ENCODE results near the gene AK2. TPM values are rescaled to one million over a fixed set of nuclear protein-coding genes. Genes with fewer than 3 reads are reported as not detected.

Gene AK2
- total and polyA plus RNA-seq, 10 of the 15 experiments (the other 5 are each of a cell fraction or from before 2014, with no cell fraction given) = 52.3 to 500 (median 278) TPM

GRCh38 chr1:32969566-32969965, 67.1 kb downstream of the AK2 start:
- no TSS peak for BruUV-seq (replicated peaks)
- Histone ChIP-seq H3K27me3 (replicated peaks in 1 of 2; ENCODE audit: control insufficient read depth in 2 of 2, insufficient read depth in 2 of 2, low read length in 1 of 2) (peaks cover 1 to 6% of the 10 kb centered on the region in 2 experiments; a peak in 3 of 4 replicates), H3K4me1 (ENCODE audit: control insufficient read depth, insufficient read depth, low read length) (no peaks in the 10 kb centered on the region), H3K4me2 (ENCODE audit: control insufficient read depth, insufficient read depth) (no peak overlapping the region), H3K9ac (ENCODE audit: control insufficient read depth, insufficient read depth, low read length) (no peak overlapping the region), H3K79me2 (ENCODE audit: control insufficient read depth, insufficient read depth, low read length) (no peaks in the 10 kb centered on the region), H3K36me3 (ENCODE audit: control insufficient read depth in 2 of 2, insufficient read depth in 2 of 2, low read length in 1 of 2) (no peaks in the 10 kb centered on the region), H4K20me1 (ENCODE audit: control insufficient read depth, insufficient read depth) (no peaks in the 10 kb centered on the region), H3K4me3 (no peak overlapping the region), H2AFZ (ENCODE audit: control insufficient read depth, low read depth, low read length) (no peak overlapping the region), H3K9me3 (replicated peaks; ENCODE audit: control insufficient read depth, insufficient read depth, low read length) (no peaks in the 10 kb centered on the region), H3K27ac (ENCODE audit: control insufficient read depth, insufficient read depth) (no peak overlapping the region)
- DNase-seq (ENCODE audit: low read depth, low spot score) (no peak), FAIRE-seq (no peak), ATAC-seq (no peak)
- TF ChIP-seq RAD21 (IDR thresholded peaks at IDR 0.05; ENCODE audit: insufficient read depth, low read depth, low read length) (no peak), ZBED1 (IDR thresholded peaks at IDR 0.05; ENCODE audit: borderline replicate concordance) (no peak), ATF7 (IDR thresholded peaks at IDR 0.05; ENCODE audit: low read depth) (no peak), DPF2 (IDR thresholded peaks at IDR 0.05) (no peak), BCL11A (IDR thresholded peaks at IDR 0.05; ENCODE audit: low read depth, low read length) (no peak), ZBTB11 (CRISPR knock-in tag; IDR thresholded peaks at IDR 0.05) (no peak), RFX5 (IDR thresholded peaks at IDR 0.05; ENCODE audit: low read depth, low read length) (no peak), MYB (IDR thresholded peaks at IDR 0.05; ENCODE audit: borderline replicate concordance, low read depth, low read length) (no peak), SIX5 (IDR thresholded peaks at IDR 0.05; ENCODE audit: low read depth, low read length, severe bottlenecking) (no peak), GATAD2B (conservative IDR thresholded peaks at IDR 0.05; ENCODE audit: low read depth) (no peak), BMI1 (IDR thresholded peaks at IDR 0.05; ENCODE audit: borderline replicate concordance) (no peak), E2F8 (IDR thresholded peaks at IDR 0.05; ENCODE audit: low read depth, partially characterized antibody) (no peak), NKRF (conservative IDR thresholded peaks at IDR 0.05) (no peak), BHLHE40 (IDR thresholded peaks at IDR 0.05; ENCODE audit: borderline replicate concordance in 1 of 2, low read depth in 2 of 2, low read length in 1 of 2) (no peak), SMARCA5 (IDR thresholded peaks at IDR 0.05) (no peak)
- CTCF ChIA-PET = interaction anchor here (0.6 to 2.0 kb wide), 3 partner anchors 8 to 61 kb away, joined by 3 to 6 read pairs (median 5); no protein-coding TSS in a partner anchor
- POLR2A ChIA-PET = interaction anchor here (0.6 to 4.4 kb wide), 4 partner anchors 12 to 57 kb away, joined by 3 to 27 read pairs (median 8); no protein-coding TSS in a partner anchor
- intact Hi-C loops (cut with micrococcal nuclease; ENCODE audit: unreplicated experiment) (no loop called here), in situ Hi-C loops (cut with MboI) (no loop called here)
- RAD21 ChIA-PET (ENCODE audit: unreplicated experiment) = interaction anchor here (0.6 to 3.3 kb wide), 5 partner anchors 11 to 88 kb away, joined by 3 to 9 read pairs (median 4); no protein-coding TSS in a partner anchor
- SMC1A ChIA-PET (ENCODE audit: uncharacterized antibody, unreplicated experiment) = interaction anchor here (1.5 to 3.3 kb wide), 3 partner anchors 11 to 36 kb away, joined by 4 to 27 read pairs (median 6); no protein-coding TSS in a partner anchor
